Type B pancreatic cell (in vitro differentiated cells): ENCODE results near the gene U2SURP. TPM values are rescaled to one million over a fixed set of nuclear protein-coding genes. Genes with fewer than 3 reads are reported as not detected.
"Not testable (repeated sequence)": the region's sequence is repeated elsewhere in the genome, so short reads cannot be mapped to it uniquely, and the experiment has no call there.

Source experiments
- DNase-seq: peaks from one replicate; pipeline ENCODE4 v3.0.0; 2021; ENCODE audit warnings: mixed read lengths; ENCODE audit not compliant: unreplicated experiment; ENCODE audit errors: extremely low spot score
- H3K27ac Mint-ChIP-seq: 2 replicates; pipeline ENCODE4 v1.8.0; 2021; ENCODE audit warnings: mild to moderate bottlenecking, mixed read lengths
- H3K27me3 Mint-ChIP-seq: 2 replicates; pipeline ENCODE4 v1.8.0; 2021; ENCODE audit warnings: mixed read lengths
- H3K36me3 Mint-ChIP-seq: 2 replicates; pipeline ENCODE4 v1.8.0; 2021; ENCODE audit warnings: mixed read lengths
- H3K4me1 Mint-ChIP-seq: one replicate; pipeline ENCODE4 v1.8.0; 2021; ENCODE audit warnings: mixed read lengths; ENCODE audit not compliant: unreplicated experiment
- H3K4me3 Mint-ChIP-seq: 2 replicates; pipeline ENCODE4 v1.8.0; 2021; ENCODE audit warnings: mild to moderate bottlenecking, mixed read lengths
- H3K9me3 Mint-ChIP-seq: 2 replicates; pipeline ENCODE4 v1.8.0; 2021; ENCODE audit warnings: mixed read lengths
- CTCF ChIP-seq: fragments of 200-600 bp; sonication (generic); conservative IDR thresholded peaks from 2 replicates; pipeline ENCODE4 v1.5.0; 2021; ENCODE audit warnings: antibody characterized with exemption, mild to moderate bottlenecking
- total RNA-seq: library from RNA; stranded (reverse); gene quantifications from 2 replicates; pipeline ENCODE4 v1.2.1, GENCODE V29; 2021; ENCODE audit warnings: low replicate concordance

The U2SURP gene
- total RNA-seq, 1 donor from 2014 or later = 129 TPM

- no peak for DNase-seq
- peaks cover 5% of the 10 kb centered on the region for H3K4me1 Mint-ChIP-seq
- H3K27me3 Mint-ChIP-seq = no peaks in the 10 kb centered on the region
- H3K27ac Mint-ChIP-seq = no peak overlapping the region
- no peak for TF ChIP-seq CTCF
- no peak overlapping the region for H3K4me3 Mint-ChIP-seq
- H3K36me3 Mint-ChIP-seq = no peaks in the 10 kb centered on the region
- H3K9me3 Mint-ChIP-seq = peaks cover 6% of the 10 kb centered on the region
Measured at GRCh38 chr3:143067201-143067600, 65.8 kb downstream of the U2SURP start.

- DNase-seq = no peak
Measured at GRCh38 chr3:143068059-143068458, 66.7 kb downstream of the U2SURP start.

GRCh38 chr3:143070977-143071551, 69.7 kb downstream of the U2SURP start:
- Mint-ChIP-seq H3K9me3 (peaks cover 10% of the 10 kb centered on the region), H3K27me3 (no peaks in the 10 kb centered on the region), H3K36me3 (no peaks in the 10 kb centered on the region), H3K4me3 (no peak overlapping the region), H3K4me1 (peaks cover 5% of the 10 kb centered on the region), H3K27ac (no peak overlapping the region)
- DNase-seq = no peak
- no peak for TF ChIP-seq CTCF

More at GRCh38 chr3:143068059-143068458, 66.7 kb downstream of the U2SURP start:
- Mint-ChIP-seq H3K36me3 (no peaks in the 10 kb centered on the region), H3K9me3 (peaks cover 7% of the 10 kb centered on the region), H3K4me3 (no peak overlapping the region), H3K27me3 (no peaks in the 10 kb centered on the region), H3K4me1 (peaks cover 5% of the 10 kb centered on the region), H3K27ac (no peak overlapping the region)
- no peak for TF ChIP-seq CTCF

GRCh38 chr3:143071776-143072175, 70.4 kb downstream of the U2SURP start:
- H3K27ac Mint-ChIP-seq = no peak overlapping the region
- no peak overlapping the region for H3K4me3 Mint-ChIP-seq
- no peak for TF ChIP-seq CTCF
- H3K27me3 Mint-ChIP-seq = no peaks in the 10 kb centered on the region
- no peak for DNase-seq
- peaks cover 10% of the 10 kb centered on the region for H3K9me3 Mint-ChIP-seq
- H3K36me3 Mint-ChIP-seq = no peaks in the 10 kb centered on the region
- H3K4me1 Mint-ChIP-seq = peaks cover 5% of the 10 kb centered on the region

- not testable (repeated sequence) for H3K4me1 Mint-ChIP-seq, H3K4me3 Mint-ChIP-seq, H3K9me3 Mint-ChIP-seq, H3K27me3 Mint-ChIP-seq, H3K27ac Mint-ChIP-seq, H3K36me3 Mint-ChIP-seq, DNase-seq
Measured at GRCh38 chr3:143072298-143073020, 71.1 kb downstream of the U2SURP start.

- H3K27ac Mint-ChIP-seq, H3K36me3 Mint-ChIP-seq: not testable (repeated sequence)
Measured at GRCh38 chr3:143073541-143073940, 72.2 kb downstream of the U2SURP start.

GRCh38 chr3:143073983-143074382, 72.6 kb downstream of the U2SURP start:
- not testable (repeated sequence) for H3K36me3 Mint-ChIP-seq, H3K27ac Mint-ChIP-seq, H3K27me3 Mint-ChIP-seq, H3K9me3 Mint-ChIP-seq, DNase-seq, H3K4me3 Mint-ChIP-seq, H3K4me1 Mint-ChIP-seq

More at GRCh38 chr3:143073541-143073940, 72.2 kb downstream of the U2SURP start:
- not testable (repeated sequence) for H3K27me3 Mint-ChIP-seq, DNase-seq, H3K4me1 Mint-ChIP-seq, H3K4me3 Mint-ChIP-seq, H3K9me3 Mint-ChIP-seq
